ENCODE data around the gene SULT4A1. TPM values are rescaled to one million over a fixed set of nuclear protein-coding genes. Genes with fewer than 3 reads are reported as not detected.
A peak's percentile ranks its signal among the peaks of the same experiment; 100 is the strongest.

SULT4A1 gene
- total and polyA plus RNA-seq, 9 of the 15 experiments (the other 6 are each of a cell fraction or from before 2014, with no cell fraction given): 0.03 to 0.20 (median 0.09) TPM; not detected in 3

GRCh38 chr22:43812149-43812842 lies 50.0 kb downstream of the SULT4A1 start, which contains the start of gene EFCAB6 (continued):
- TF ChIP-seq ZBTB11 (CRISPR knock-in tag; IDR thresholded peaks at IDR 0.05) (peak in 1 of 3 experiments; percentile 42; a peak in 1 of 6 replicates), BRD4 (IDR thresholded peaks at IDR 0.05) (no peak), KHSRP (IDR thresholded peaks at IDR 0.05) (no peak), CTBP1 (IDR thresholded peaks at IDR 0.05; ENCODE audit: borderline replicate concordance) (no peak), NEUROD1 (IDR thresholded peaks at IDR 0.05; ENCODE audit: borderline replicate concordance, low read depth, low read length, partially characterized antibody) (peak; percentile 60), NCOA4 (IDR thresholded peaks at IDR 0.05; ENCODE audit: partially characterized antibody) (no peak), CXXC5 (CRISPR knock-in tag; IDR thresholded peaks at IDR 0.05) (peak; percentile 56; the same call in 1 of the 2 replicates)
